PC-9 (cell line): Measurements from ENCODE around the gene SLC25A4. TPM values are rescaled to one million over a fixed set of nuclear protein-coding genes. Genes with fewer than 3 reads are reported as not detected.

Experiments
- BruUV-seq: library from RNA; stranded (reverse); fragments of 400-500 nt; replicated peaks from 2 replicates; lab custom pipeline; 2021; lab: Mats Ljungman, UMichigan
- CTCF ChIA-PET: fragments of 300-600 bp; sonication (Branson Sonifier 250); formaldehyde crosslinking; loops from one replicate; lab custom pipeline; 2022; ENCODE audit warnings: antibody characterized with exemption; lab: Charles Lee
- POLR2A ChIA-PET: fragments of 300-600 bp; sonication (Branson Sonifier 250); formaldehyde crosslinking; loops from one replicate; lab custom pipeline; 2022; ENCODE audit warnings: antibody characterized with exemption; ENCODE audit not compliant: unreplicated experiment; lab: Charles Lee
- DNase-seq, 2 experiments: peaks; one replicate each; pipeline versions ENCODE4 v3.0.0 to v3.0.0-alpha.2; 2015 to 2022; ENCODE audit warnings: mixed read lengths in 1 of 2
- H2AFZ ChIP-seq: fragments of 200-600 bp; sonication (generic); 2 replicates; pipeline ENCODE4 v1.8.1; 2017; ENCODE audit warnings: antibody characterized with exemption
- H3F3A ChIP-seq: fragments of 200-600 bp; sonication (generic); 2 replicates; pipeline ENCODE4 v1.8.1; 2017; ENCODE audit warnings: antibody characterized with exemption, mild to moderate bottlenecking, low read depth; ENCODE audit not compliant: insufficient read depth
- H3K27ac ChIP-seq: fragments of 200-600 bp; sonication (generic); 2 replicates; pipeline ENCODE4 v1.6.1; 2016; ENCODE audit warnings: mixed run types
- H3K27me3 ChIP-seq: fragments of 200-600 bp; sonication (generic); 2 replicates; pipeline ENCODE4 v1.6.1; 2016; ENCODE audit warnings: low read depth, mixed run types; ENCODE audit not compliant: insufficient read depth
- H3K36me3 ChIP-seq: fragments of 200-600 bp; sonication (generic); 2 replicates; pipeline ENCODE4 v1.6.1; 2016; ENCODE audit warnings: low read depth, mixed run types
- H3K4me1 ChIP-seq: fragments of 200-600 bp; sonication (generic); replicated peaks from 2 replicates; pipeline ENCODE4 v1.6.1; 2016; ENCODE audit warnings: mixed run types; ENCODE audit not compliant: insufficient read depth
- H3K4me2 ChIP-seq: fragments of 200-600 bp; sonication (generic); 2 replicates; pipeline ENCODE4 v1.6.1; 2017; ENCODE audit warnings: mixed run types
- H3K4me3 ChIP-seq: fragments of 200-600 bp; sonication (generic); 2 replicates; pipeline ENCODE4 v1.6.1; 2016; ENCODE audit warnings: mixed run types
- H3K79me2 ChIP-seq: fragments of 200-600 bp; sonication (generic); 2 replicates; pipeline ENCODE4 v1.6.1; 2017; ENCODE audit warnings: low read depth, mixed run types
- H3K9me2 ChIP-seq: fragments of 200-600 bp; sonication (generic); 2 replicates; pipeline ENCODE4 v1.8.1; 2017; ENCODE audit warnings: mild to moderate bottlenecking; ENCODE audit not compliant: insufficient read depth
- H3K9me3 ChIP-seq: fragments of 200-600 bp; sonication (generic); 2 replicates; pipeline ENCODE4 v1.8.1; 2016; ENCODE audit warnings: low read depth; ENCODE audit not compliant: insufficient read depth
- H4K20me1 ChIP-seq: fragments of 200-600 bp; sonication (generic); 2 replicates; pipeline ENCODE4 v1.8.1; 2017; ENCODE audit not compliant: insufficient read depth
- CTCF ChIP-seq: fragments of 200-600 bp; sonication (generic); conservative IDR thresholded peaks from 2 replicates; pipeline ENCODE4 v1.6.1; 2017; ENCODE audit warnings: mixed run types, antibody characterized with exemption, mild to moderate bottlenecking, moderate library complexity
- EZH2 ChIP-seq: fragments of 200-600 bp; sonication (generic); IDR thresholded peaks from 2 replicates; pipeline ENCODE4 v1.8.0; 2017; ENCODE audit warnings: antibody characterized with exemption, low read depth
- intact Hi-C: fragments of 100-400 bp; cut with micrococcal nuclease; formaldehyde crosslinking; loops from one replicate; pipeline ENCODE4 v1.10.0; 2022; ENCODE audit not compliant: unreplicated experiment
- total RNA-seq: library from RNA; stranded (reverse); gene quantifications from 2 replicates; pipeline ENCODE4 v1.2.3, GENCODE V29; 2021

SLC25A4 gene
- total RNA-seq, 1 experiment from 2014 or later, result 15.6 TPM

DNA sequence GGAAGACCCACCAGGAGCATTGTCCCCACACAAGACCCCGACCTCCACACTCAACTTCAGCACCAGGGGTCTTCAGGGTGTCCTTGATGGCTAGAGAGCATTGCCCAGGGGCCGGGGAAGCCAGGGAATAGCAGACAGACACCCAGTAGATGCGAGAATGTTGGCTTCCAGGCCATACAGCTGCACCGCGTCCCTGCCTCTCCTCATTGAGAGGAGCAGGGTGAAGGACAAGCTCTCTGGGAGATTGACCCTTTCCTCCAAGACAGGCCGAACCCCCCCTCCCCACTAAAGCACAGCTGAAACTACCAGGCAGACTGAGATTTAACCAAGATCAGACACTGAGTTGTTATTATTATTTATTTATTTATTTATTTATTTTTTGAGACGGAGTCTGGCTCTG, 42.6 kb upstream of the SLC25A4 start:
- no peaks in the 10 kb centered on the region for H3K36me3 ChIP-seq
- no peak overlapping the region for H3K27ac ChIP-seq
- no peak for DNase-seq
- no peak for TF ChIP-seq EZH2
- TF ChIP-seq CTCF, result no peak
- H3K9me2 ChIP-seq, result no peaks in the 10 kb centered on the region
- no peaks in the 10 kb centered on the region for H3K9me3 ChIP-seq
- POLR2A ChIA-PET, result interaction anchor here (0.7 kb wide), 1 partner anchor 299 kb away, joined by 18 read pairs; no protein-coding TSS in a partner anchor
- no peaks in the 10 kb centered on the region for H3K4me1 ChIP-seq
- H3K79me2 ChIP-seq, result no peaks in the 10 kb centered on the region
- CTCF ChIA-PET, result no interaction called here
- no peaks in the 10 kb centered on the region for H3F3A ChIP-seq
- H3K4me2 ChIP-seq, result no peak overlapping the region
- intact Hi-C loops, result no loop called here
- no peak overlapping the region for H3K4me3 ChIP-seq
- H3K27me3 ChIP-seq, result no peaks in the 10 kb centered on the region
- H4K20me1 ChIP-seq, result no peaks in the 10 kb centered on the region
- no peak overlapping the region for H2AFZ ChIP-seq
- no TSS peak for BruUV-seq

DNA sequence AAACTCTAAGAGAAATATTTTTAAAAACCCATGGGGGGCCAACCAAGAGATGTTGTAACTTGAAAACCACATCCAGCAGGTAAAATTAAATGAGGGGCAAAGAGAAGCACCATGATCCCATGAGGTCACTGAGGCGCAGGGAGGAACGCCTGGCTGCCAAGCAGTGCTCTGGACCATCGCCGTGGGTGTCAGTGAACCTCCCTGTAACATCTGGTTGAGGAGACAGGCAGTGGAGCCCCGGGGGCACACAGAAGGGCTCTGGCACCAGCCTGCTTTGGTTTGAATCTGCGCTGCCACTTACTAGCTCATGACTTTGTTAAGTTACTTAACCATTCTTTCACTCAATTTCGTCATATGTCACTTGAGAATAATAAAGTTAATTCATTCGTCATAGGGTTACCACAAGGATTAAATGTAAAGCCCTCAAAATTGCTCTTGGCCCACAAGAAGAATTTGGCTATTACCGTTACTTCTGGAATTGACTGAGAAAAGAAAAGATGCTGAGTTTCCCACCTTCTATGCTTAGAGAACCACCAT, 41.6 kb upstream of the SLC25A4 start:
- Histone ChIP-seq H3K4me1 (no peaks in the 10 kb centered on the region), H3K27ac (no peak overlapping the region), H3K79me2 (no peaks in the 10 kb centered on the region), H3K36me3 (no peaks in the 10 kb centered on the region), H3K4me2 (no peak overlapping the region), H3F3A (no peaks in the 10 kb centered on the region), H3K27me3 (no peaks in the 10 kb centered on the region), H3K4me3 (no peak overlapping the region), H3K9me3 (no peaks in the 10 kb centered on the region), H3K9me2 (no peaks in the 10 kb centered on the region), H4K20me1 (no peaks in the 10 kb centered on the region), H2AFZ (no peak overlapping the region)
- TF ChIP-seq EZH2 (no peak), CTCF (no peak)
- ChIA-PET POLR2A (interaction anchor here (0.7 kb wide), 1 partner anchor 300 kb away, joined by 18 read pairs; no protein-coding TSS in a partner anchor), CTCF (no interaction called here)
- intact Hi-C loops, result no loop called here
- DNase-seq, result no peak
- BruUV-seq, result no TSS peak

- Histone ChIP-seq H3K36me3 (no peaks in the 10 kb centered on the region), H3K79me2 (no peaks in the 10 kb centered on the region), H3K9me3 (no peaks in the 10 kb centered on the region), H3K9me2 (no peaks in the 10 kb centered on the region), H3K27me3 (no peaks in the 10 kb centered on the region), H3F3A (no peaks in the 10 kb centered on the region), H2AFZ (no peak overlapping the region), H4K20me1 (no peaks in the 10 kb centered on the region), H3K4me1 (no peaks in the 10 kb centered on the region), H3K4me2 (no peak overlapping the region), H3K4me3 (no peak overlapping the region), H3K27ac (no peak overlapping the region)
- TF ChIP-seq EZH2 (no peak), CTCF (no peak)
- DNase-seq, result no peak
- ChIA-PET CTCF (no interaction called here), POLR2A (no interaction called here)
- no TSS peak for BruUV-seq
- intact Hi-C loops, result no loop called here
Measured at GRCh38 chr4:185104733-185105132, 38.3 kb upstream of the SLC25A4 start.
